GM12878 (cell line): ENCODE data around the gene POLR2L.

Experiments used
- ATF7 ChIP-seq: fragments of 450-650 bp; IDR thresholded peaks from 2 replicates; pipeline ENCODE4 v1.6.1; 2016; ENCODE audit warnings: low read depth, mild to moderate bottlenecking
- CBFB ChIP-seq: IDR thresholded peaks from 2 replicates; pipeline ENCODE4 v1.6.1; 2016; ENCODE audit warnings: antibody characterized with exemption, low read depth
- CREB1 ChIP-seq: IDR thresholded peaks from 2 replicates; pipeline ENCODE4 v1.6.1; 2012; ENCODE audit warnings: low read depth, mild to moderate bottlenecking, inconsistent platforms
- EGR1 ChIP-seq, 2 experiments: IDR thresholded peaks; 1 replicate in 1 of 2; 2 replicates in 1 of 2; pipeline ENCODE4 v1.6.1; 2011 to 2012; ENCODE audit warnings: low read depth in 2 of 2, low read length in 2 of 2, borderline replicate concordance in 1 of 2, mild to moderate bottlenecking in 1 of 2, moderate library complexity in 1 of 2
- EP300 ChIP-seq, 2 experiments: fragments of 150-350 bp in 1 of 2; IDR thresholded peaks; 2 replicates each; pipeline ENCODE4 v1.6.1; 2011 to 2012; ENCODE audit warnings: low read depth in 2 of 2, low read length in 2 of 2, borderline replicate concordance in 1 of 2, improper control_type of control experiment in 1 of 2, inconsistent platforms in 1 of 2; ENCODE audit not compliant: control insufficient read depth in 1 of 2
- ETV6 ChIP-seq, 2 experiments: fragments of 450-650 bp in 1 of 2; IDR thresholded peaks in 1 of 2; conservative IDR thresholded peaks in 1 of 2; 2 replicates each; pipeline ENCODE4 v1.6.1; 2014; ENCODE audit warnings: antibody characterized with exemption in 1 of 2, borderline replicate concordance in 1 of 2, low read depth in 1 of 2, mild to moderate bottlenecking in 1 of 2, moderate library complexity in 1 of 2
- JUNB ChIP-seq: IDR thresholded peaks from 2 replicates; pipeline ENCODE4 v1.6.1; 2016; ENCODE audit warnings: antibody characterized with exemption, mild to moderate bottlenecking
- NKRF ChIP-seq: fragments of 450-650 bp; conservative IDR thresholded peaks from 2 replicates; pipeline ENCODE4 v1.6.1; 2017; ENCODE audit warnings: mild to moderate bottlenecking, moderate library complexity
- POLR2A ChIP-seq: IDR thresholded peaks from 2 replicates; pipeline ENCODE4 v1.6.1; 2011; ENCODE audit warnings: low read depth, mild to moderate bottlenecking, low read length
- POLR2AphosphoS2 ChIP-seq: IDR thresholded peaks from 2 replicates; pipeline ENCODE4 v1.6.1; 2011; ENCODE audit warnings: low read depth, mild to moderate bottlenecking, low read length, improper control_type of control experiment, moderate library complexity
- RFX5 ChIP-seq: IDR thresholded peaks from 2 replicates; pipeline ENCODE4 v1.6.1; 2011; ENCODE audit warnings: low read depth, low read length, improper control_type of control experiment
- WRNIP1 ChIP-seq: IDR thresholded peaks from 2 replicates; pipeline ENCODE4 v1.6.1; 2011; ENCODE audit warnings: low read depth, low read length, improper control_type of control experiment, borderline replicate concordance
- ZNF274 ChIP-seq: IDR thresholded peaks from one replicate; pipeline ENCODE4 v1.8.0; 2011; ENCODE audit not compliant: insufficient read length, insufficient read depth

DNA sequence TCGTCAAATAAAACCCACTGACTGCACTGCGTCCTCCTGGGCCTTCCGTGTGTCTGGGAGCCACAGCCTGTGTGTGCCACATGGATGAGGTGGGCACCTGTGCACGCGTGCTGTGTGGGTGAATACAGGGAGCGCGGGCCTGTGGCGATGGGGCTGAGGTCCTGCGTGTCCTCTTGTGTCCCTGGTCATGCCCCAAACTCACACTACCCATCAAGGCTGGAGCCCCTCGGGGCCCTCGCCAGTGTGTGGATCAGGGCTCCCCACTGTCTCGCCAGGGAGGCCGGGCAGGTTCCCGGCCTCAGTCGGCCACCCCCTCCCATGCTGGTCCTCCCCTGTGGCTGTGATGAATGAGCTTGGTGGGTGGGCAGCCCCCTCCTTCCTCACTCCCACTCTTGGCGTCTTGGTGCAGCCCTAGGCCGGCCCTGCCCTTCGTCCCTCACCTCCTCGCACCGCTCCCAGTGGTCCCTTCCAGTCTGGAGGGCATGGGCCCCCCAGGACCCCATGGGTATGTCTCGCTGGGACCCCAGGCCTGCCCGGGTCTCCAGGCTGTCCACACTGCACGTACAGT, 10.3 kb downstream of the POLR2L start:
- TF ChIP-seq NKRF (no peak), EP300 (IDR thresholded peaks at IDR 0.05; ENCODE audit: borderline replicate concordance in 1 of 2, control insufficient read depth in 1 of 2, low read depth in 2 of 2, low read length in 2 of 2) (no peak), CREB1 (no peak), ETV6 (conservative IDR thresholded peaks at IDR 0.05 in 1 of 2, IDR thresholded peaks at IDR 0.05 in 1 of 2; ENCODE audit: borderline replicate concordance in 1 of 2, low read depth in 1 of 2) (no peak), CBFB (no peak), WRNIP1 (no peak), POLR2A (no peak), JUNB (no peak), ZNF274 (no peak), ATF7 (no peak), RFX5 (no peak), EGR1 (IDR thresholded peaks at IDR 0.05; ENCODE audit: borderline replicate concordance in 1 of 2, low read depth in 2 of 2, low read length in 2 of 2) (no peak), POLR2AphosphoS2 (no peak)
